Keratinocyte (primary cell): ENCODE data around the gene MED19.

Experiments
- CTCF ChIP-seq, 3 experiments: IDR thresholded peaks in 1 of 3; conservative IDR thresholded peaks in 1 of 3; optimal IDR thresholded peaks in 1 of 3; 2 replicates in 2 of 3; 3 replicates in 1 of 3; pipeline versions ENCODE3 to v1.5.1; 2011; ENCODE audit warnings: low read length in 3 of 3, mild to moderate bottlenecking in 3 of 3, moderate library complexity in 2 of 3, control low read depth in 1 of 3, inconsistent platforms in 1 of 3; ENCODE audit not compliant: insufficient read depth in 2 of 3; ENCODE audit errors: extremely low read depth in 1 of 3
- EZH2 ChIP-seq: IDR thresholded peaks from one replicate; pipeline ENCODE4 v1.6.1; 2012; ENCODE audit warnings: inconsistent platforms, mild to moderate bottlenecking, low read length, moderate library complexity

GRCh38 chr11:57745206-57745605, 33.2 kb upstream of the MED19 start:
- TF ChIP-seq EZH2 = no peak
- TF ChIP-seq CTCF (optimal IDR thresholded peaks at IDR 0.05 in 1 of 3, IDR thresholded peaks at IDR 0.05 in 1 of 3, conservative IDR thresholded peaks at IDR 0.05 in 1 of 3; ENCODE audit: extremely low read depth in 1 of 3, insufficient read depth in 2 of 3, low read length in 3 of 3) = no peak
